Activated CD4-positive, alpha-beta T cell treated with anti-CD3 and anti-CD28 coated beads for 48 hours (primary cell): ENCODE measurements around the gene EVL.
"Not testable (repeated sequence)": the region's sequence is repeated elsewhere in the genome, so short reads cannot be mapped to it uniquely, and the experiment has no call there.

ENCODE experiments used
- DNase-seq: peaks from one replicate; pipeline ENCODE4 v3.0.0-alpha.2; 2020

Gene EVL

GRCh38 chr14:100176811-100177327, 111.6 kb downstream of the EVL start:
- no peak for DNase-seq

DNA sequence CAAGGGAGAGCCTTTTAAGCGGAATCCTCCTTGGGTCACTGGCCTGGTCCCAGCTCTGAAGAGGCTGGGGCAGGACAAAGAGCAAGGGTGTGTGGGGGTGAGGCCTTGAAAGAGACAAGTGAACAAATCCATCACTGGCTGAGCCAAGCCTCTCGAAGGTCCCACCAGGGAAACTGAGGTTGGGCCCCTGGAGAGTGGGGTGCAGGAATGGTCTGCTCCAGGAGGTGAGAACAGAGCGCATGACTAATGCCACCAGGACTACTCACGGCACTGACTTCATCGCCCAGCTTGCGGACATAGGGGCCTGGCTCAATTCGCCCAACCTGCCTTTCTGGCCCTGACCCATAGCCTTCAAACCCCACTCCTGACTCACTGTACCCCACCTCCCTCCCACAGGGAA, 113.5 kb downstream of the EVL start:
- DNase-seq = no peak

DNA sequence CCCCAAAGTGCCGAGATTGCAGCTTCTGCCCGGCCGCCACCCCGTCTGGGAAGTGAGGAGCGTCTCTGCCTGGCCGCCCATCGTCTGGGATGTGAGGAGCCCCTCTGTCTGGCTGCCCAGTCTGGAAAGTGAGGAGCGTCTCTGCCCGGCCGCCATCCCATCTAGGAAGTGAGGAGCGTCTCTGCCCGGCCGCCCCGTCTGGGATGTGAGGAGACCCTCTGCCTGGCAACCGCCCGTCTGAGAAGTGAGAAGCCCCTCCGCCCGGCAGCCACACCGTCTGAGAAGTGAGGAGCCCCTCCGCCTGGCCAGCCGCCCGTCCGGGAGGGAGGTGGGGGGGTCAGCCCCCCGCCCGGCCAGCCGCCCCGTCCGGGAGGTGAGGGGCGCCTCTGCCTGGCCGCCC, 115.4 kb downstream of the EVL start:
- DNase-seq = not testable (repeated sequence)

GRCh38 chr14:100181876-100182551, 116.8 kb downstream of the EVL start:
- DNase-seq = not testable (repeated sequence)

- no peak for DNase-seq
These were observed 122.1 kb downstream of the EVL start for GRCh38 chr14:100187247-100187833.

GRCh38 chr14:100188392-100189030, 123.3 kb downstream of the EVL start:
- no peak for DNase-seq

GRCh38 chr14:100190126-100190525, 124.9 kb downstream of the EVL start:
- no peak for DNase-seq

DNA sequence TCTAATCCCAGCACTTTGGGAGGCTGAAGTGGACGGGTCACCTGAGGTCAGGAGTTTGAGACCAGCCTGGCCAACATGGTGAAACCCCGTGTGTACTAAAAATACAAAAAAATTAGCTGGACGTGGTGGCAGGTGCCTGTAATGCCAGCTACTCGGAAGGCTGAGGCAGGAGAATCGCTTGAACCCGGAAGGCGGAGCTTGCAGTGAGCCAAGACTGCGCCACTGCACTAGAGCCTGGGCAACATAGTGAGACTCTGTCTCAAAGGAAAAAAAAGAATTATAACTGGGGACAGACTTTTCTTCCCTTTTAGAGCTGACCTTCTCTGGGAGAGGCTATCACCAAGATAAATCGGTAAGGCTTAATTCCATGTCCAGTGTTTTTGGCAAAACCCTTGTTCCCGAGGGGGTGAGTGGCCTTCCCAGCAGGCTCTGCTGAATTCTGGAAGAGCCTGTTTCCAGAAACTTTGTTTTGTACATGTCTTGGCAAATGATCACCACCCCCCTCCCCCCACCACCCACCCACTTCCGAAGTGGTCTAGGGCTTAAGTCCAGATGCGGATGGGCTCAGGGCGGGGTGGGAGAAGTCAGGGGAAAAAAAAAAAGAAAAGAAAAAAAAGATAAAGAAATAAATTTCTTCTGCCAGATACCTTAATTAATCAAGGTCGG, 126.5 kb downstream of the EVL start:
- no peak for DNase-seq

- peak; percentile 21 for DNase-seq
These were observed 127.0 kb downstream of the EVL start for GRCh38 chr14:100192250-100192671.

GRCh38 chr14:100192672-100193416, 127.6 kb downstream of the EVL start:
- peak; percentile 100 for DNase-seq
